Stimulated activated CD4-positive, alpha-beta T cell treated with anti-CD3 and anti-CD28 coated beads, TNF-alpha, amount 100 ng/mL, for 4 hours (primary cell): ENCODE results near the gene ATP8A1.
A peak's percentile ranks its signal among the peaks of the same experiment; 100 is the strongest.
"Not testable (repeated sequence)": the region's sequence is repeated elsewhere in the genome, so short reads cannot be mapped to it uniquely, and the experiment has no call there.

Source experiments
- DNase-seq, 3 experiments: peaks; one replicate each; pipeline ENCODE4 v3.0.0-alpha.2; 2020; ENCODE audit warnings: low read depth in 3 of 3

Gene ATP8A1

GRCh38 chr4:42656944-42657792 is at the start of gene ATP8A1:
ATP8A1 (minus strand) TSS chr4:42657105; CDS start chr4:42656873, 232 bp downstream.
- DNase-seq: peak; percentile 85 to 95 (median 87)

GRCh38 chr4:42706086-42706485 is 49.2 kb upstream of the ATP8A1 start:
- DNase-seq: no peak

- no peak for DNase-seq
These were observed 46.9 kb upstream of the ATP8A1 start for GRCh38 chr4:42703813-42704212.

GRCh38 chr4:42702895-42703294 is 46.0 kb upstream of the ATP8A1 start:
- DNase-seq: no peak

GRCh38 chr4:42701780-42702179 is 44.9 kb upstream of the ATP8A1 start:
- DNase-seq: not testable (repeated sequence)

GRCh38 chr4:42690537-42690936 is 33.6 kb upstream of the ATP8A1 start:
- DNase-seq: no peak

GRCh38 chr4:42683393-42683792 is 26.5 kb upstream of the ATP8A1 start:
- no peak for DNase-seq

- DNase-seq: no peak
These were observed 21.6 kb upstream of the ATP8A1 start for GRCh38 chr4:42678512-42678911.

- DNase-seq: no peak
These were observed 19.4 kb upstream of the ATP8A1 start for GRCh38 chr4:42676066-42676951.

- no peak for DNase-seq
These were observed 16.1 kb upstream of the ATP8A1 start for GRCh38 chr4:42673082-42673425.

- no peak for DNase-seq
These were observed 15.6 kb upstream of the ATP8A1 start for GRCh38 chr4:42672359-42673081.

GRCh38 chr4:42671431-42672194 is 14.7 kb upstream of the ATP8A1 start:
- DNase-seq: no peak

GRCh38 chr4:42658261-42658660 is 1.4 kb upstream of the ATP8A1 start:
- DNase-seq: no peak

GRCh38 chr4:42656679-42656943 is 294 bp downstream of the ATP8A1 start:
- DNase-seq: no peak

- DNase-seq: peak; percentile 15 to 21 (median 18)
These were observed 805 bp downstream of the ATP8A1 start for GRCh38 chr4:42655921-42656678.

- no peak for DNase-seq
These were observed 1.7 kb downstream of the ATP8A1 start for GRCh38 chr4:42655269-42655637.

- DNase-seq: no peak
These were observed 2.2 kb downstream of the ATP8A1 start for GRCh38 chr4:42654631-42655268.

- no peak for DNase-seq
These were observed 3.0 kb downstream of the ATP8A1 start for GRCh38 chr4:42653626-42654560.

- not testable (repeated sequence) for DNase-seq
These were observed 4.2 kb downstream of the ATP8A1 start for GRCh38 chr4:42652529-42653231.
